ENCODE results near the gene DEPDC5.
"Not testable (repeated sequence)": the region's sequence is repeated elsewhere in the genome, so short reads cannot be mapped to it uniquely, and the experiment has no call there.

Gene DEPDC5

DNA sequence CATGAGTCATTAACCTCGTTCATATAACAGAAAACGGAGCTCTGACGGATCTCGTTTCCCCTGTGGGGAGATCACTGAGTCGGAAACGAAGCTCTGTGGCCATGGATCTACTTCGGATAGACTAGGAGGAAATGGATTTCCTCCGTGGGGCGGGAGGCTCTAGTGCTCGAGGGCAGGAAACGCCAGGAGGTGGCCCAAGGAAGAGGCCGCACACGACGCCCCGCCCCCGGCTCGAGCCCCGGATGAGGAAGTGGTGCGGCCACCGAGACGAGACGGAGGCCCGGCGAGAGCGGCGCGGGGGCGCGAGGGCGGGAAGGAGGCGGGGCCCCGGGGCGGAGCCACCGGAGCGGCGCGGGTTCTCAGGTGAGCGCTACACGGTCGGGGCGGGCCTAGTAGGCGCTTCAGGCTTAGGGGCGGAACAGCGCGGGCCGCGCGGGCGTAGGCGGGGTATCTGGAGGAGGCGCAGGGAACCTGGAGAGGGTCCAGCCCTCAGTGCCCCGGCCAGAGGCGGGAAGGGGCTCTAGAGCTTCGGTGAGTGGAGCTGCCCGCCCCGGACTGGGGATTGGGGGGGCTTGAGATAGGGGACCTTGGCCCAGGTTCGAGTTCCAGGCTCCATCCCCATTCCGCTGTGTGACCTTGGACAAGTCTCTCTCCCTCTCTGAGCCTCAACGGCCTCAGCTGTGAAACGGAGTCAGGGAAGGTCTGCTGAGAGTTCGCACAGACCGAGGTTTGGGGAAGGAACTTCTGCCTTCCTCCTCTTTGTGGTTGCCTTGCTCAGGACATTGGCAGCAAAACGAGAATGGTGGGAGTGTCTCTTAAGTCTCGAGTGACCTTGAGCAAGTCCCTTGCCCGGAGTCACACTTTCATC is at the start of gene DEPDC5:
TSS of gene DEPDC5 (plus strand) at position 386 of the 868 bp plus-strand sequence. CDS start 903 bp downstream, outside the sequence.
- peak; percentile 95 to 97 for DNase-seq (ENCODE audit: low read depth in 2 of 2)

DNA sequence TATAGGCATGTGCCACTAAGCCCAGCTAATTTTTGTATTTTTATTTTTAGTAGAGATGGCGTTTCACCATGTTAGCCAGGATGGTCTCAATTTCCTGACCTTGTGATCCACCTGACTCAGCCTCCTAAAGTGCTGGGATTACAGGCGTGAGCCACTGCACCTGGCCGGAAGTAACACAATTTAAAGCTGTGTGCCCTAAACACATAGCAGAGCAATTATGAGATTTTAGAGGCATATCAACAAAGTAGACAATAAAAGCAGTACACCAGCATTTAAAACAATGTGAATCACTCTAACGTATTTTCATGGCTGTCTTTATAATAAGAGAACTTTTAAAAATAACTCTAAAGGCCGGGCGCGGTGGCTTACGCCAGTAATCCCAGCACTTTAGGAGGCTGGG is 46.3 kb upstream of the DEPDC5 start:
- no peak for DNase-seq (ENCODE audit: low read depth in 2 of 2)

DNA sequence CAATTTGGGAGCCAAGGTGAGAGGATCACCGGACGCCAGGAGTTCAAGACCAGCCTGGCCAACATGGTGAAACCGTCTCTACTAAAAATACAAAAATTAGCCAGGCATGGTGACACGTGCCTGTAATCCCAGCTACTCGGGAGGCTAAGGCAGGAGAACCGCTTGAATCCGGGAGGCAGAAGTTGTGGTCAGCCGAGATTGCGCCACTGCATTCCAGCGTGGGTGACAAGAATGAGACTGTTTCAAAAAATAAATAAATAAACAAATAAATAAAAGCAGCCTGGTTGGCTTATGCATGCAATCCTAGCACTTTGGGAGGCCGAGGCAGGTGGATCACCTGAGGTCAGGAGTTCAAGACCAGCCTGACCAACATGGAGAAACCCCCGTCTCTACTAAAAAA is 42.6 kb upstream of the DEPDC5 start:
- DNase-seq (ENCODE audit: low read depth in 2 of 2), result not testable (repeated sequence)

DNA sequence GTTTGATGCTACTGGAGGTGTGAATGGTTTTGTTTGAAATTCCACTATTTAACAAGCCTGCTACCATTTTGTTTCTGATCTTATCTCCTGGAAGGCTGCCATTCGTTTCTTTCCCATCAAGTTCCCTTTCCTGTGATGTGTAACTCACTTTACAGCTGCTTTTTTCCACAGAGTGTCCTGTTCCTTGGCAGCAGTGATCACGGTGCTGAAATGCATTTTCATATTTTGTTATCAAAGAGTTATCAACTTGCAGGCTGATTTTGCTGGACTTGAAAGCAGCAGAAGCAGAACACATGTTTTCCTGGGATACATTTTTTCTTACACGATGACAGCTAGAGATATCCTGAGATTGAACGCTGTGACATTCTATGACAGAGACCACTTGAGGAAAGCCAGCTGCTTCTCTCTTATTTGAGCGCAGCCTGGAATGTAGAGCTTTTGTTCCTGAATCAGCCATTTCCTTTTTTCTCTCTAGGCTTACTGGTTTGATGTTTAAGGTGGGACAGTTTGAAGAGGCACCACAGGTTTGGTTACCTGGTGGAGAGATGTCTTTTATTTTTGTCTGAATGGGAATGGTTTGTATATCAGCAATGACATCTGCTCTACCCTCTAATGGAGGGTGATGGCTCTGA is 38.6 kb upstream of the DEPDC5 start:
- no peak for DNase-seq (ENCODE audit: low read depth in 2 of 2)

DNA sequence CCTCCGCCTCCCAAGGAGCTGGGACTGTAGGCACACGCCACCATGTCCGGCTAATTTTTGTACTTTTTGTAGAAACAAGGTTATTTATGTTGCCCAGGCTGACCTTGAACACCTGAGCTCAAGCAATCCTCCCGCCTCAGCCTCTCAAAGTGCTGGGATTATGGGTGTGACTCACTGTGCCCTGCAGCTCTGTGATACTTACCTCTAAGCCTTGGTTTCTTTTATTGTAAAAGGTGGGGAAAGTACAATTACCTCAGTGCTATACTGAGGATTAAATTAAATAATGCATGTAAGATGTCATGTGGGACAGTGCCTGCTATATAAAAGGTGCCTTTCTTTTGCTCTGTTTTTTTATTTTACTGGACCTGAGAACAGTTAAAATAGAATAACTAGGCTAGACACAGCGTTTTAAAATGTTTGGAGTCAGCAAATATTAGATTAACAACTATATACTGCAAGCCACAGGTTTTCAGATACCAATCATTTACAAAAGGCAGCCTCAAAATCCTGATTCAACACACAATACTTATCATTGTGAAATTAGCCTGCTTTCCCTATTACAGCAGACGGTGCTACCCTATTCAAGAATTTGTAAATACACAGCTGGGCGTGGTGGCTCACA is 33.9 kb upstream of the DEPDC5 start:
- no peak for DNase-seq (ENCODE audit: low read depth in 2 of 2)

DNA sequence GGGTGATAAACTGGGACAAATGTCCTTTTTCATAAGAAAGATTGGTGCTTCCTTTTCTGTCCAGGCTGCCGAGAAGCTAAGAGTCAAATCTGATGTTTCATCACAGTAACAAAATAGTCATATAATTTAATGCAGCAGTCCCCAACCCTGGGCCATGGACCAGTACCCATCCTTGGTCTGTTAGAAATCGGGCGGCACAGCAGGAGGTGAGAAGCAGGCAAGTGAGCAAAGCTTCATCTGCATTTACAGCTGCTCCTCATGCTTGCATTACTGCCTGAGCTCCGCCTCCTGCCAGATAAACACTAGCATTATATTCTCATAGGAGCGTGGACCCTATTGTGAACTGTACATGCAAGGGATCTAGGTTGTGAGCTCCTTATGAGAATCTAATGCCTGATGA is 30.1 kb upstream of the DEPDC5 start:
- no peak for DNase-seq (ENCODE audit: low read depth in 2 of 2)

DNA sequence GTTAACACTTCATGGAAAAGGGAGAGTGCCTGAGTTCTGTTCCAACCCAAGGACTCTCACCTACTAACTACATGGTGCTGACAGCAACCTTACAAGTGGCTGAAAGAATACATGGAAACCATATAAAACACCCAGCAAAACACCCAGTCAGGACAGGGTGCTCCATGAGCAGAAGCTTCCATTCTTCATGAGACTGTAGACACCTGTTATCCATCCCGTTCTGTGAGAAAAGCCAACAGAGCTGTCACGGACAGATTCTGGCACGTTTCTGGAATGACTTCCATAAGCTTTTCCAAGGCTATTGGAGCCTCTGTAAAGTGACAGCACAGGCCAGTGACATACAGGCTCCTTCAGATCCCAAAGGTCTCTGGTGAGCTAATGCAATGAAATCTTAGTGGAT is 27.1 kb upstream of the DEPDC5 start:
- no peak for DNase-seq (ENCODE audit: low read depth in 2 of 2)

DNA sequence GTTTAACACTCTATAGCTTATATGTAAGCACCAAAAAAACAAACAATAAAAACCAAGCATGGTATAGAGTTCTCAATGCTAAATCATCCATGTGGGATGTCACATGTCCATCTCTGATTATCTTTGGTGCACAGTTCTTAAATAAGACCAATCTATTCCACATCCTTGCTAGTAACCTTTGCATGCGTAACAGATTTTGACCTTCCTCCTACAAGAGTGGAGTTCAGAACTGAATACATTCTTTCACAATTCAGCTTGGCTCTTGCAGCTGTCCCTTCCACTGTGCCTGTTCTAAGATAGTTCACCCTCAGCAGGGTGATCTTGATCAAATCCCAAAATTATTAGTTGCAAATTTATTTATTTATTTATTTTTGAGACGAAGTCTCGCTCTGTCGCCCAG is 25.0 kb upstream of the DEPDC5 start:
- DNase-seq (ENCODE audit: low read depth in 2 of 2), result no peak

DNA sequence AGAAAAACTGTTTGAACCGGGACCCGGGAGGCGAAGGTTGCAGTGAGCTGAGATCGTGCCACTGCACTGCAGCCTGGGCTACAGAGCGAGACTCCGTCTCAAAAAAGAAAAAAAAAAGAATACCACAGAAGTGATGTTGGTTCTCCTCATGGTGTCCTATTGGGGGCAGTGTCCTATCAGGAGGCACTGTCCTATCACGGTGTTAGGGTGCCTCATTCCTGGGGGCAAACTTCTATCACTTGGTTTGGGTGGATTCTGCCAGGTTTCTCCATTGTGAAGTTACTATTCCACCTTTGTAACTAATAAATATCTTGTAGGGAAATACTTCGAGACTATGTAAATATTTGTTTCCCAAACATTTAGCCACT is 23.5 kb upstream of the DEPDC5 start:
- DNase-seq (ENCODE audit: low read depth in 2 of 2), result no peak

DNA sequence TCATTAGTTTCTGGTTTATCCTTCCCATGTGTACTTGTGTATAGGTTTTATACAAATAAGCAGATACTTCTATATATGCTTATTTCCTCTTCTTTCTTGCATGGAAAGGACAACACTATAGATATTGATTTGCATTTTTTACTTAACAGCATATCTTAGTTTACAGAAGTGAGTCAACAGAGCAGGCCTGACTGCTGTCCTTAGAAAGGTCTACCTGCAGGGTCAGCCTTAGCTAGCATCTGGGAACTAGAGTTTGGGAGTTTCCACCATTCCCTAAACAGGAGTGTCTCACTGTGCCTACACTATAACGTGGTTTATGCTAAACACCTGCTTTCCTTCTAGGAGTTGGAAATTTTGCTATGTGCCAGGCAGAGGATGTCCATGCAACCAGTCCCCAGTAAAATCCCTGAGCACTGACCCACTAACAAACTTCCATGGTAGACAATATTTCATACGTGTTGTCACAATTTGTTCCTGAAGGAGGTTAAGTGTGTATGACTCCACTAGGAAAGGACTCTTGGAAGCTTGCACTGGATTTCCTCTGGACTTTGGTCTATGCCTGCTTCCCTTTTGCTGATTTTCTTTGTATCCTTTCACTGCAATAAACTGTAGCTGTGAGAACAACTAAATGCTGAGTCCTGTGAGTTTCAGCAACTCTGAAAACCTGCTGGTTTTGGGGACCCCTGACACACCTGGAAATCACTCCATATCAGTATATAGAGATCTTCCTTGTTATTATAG is 21.6 kb upstream of the DEPDC5 start:
- DNase-seq (ENCODE audit: low read depth in 2 of 2), result no peak

DNA sequence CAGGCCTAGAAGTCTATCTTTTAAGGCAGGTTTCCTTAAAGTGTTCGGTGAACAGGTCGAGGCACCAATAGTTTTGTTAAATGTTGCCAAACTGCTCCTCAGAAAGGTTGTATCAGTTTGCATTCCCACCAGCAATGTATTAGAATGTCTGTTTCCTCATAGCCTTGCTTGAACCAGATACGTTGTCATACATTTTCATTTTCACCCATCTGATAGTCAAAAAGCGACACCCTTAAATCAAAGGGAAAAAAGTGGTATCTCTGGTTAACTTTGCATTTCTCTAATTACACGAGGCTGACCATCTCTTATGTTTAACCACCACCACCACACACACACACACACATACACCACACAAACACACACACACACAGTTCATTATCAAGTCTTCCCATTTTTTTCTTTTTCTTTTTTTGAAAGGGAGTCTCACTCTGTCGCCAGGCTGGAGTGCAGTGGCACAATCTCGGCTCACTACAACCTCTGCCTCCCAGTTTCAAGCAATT is 20.2 kb upstream of the DEPDC5 start:
- DNase-seq (ENCODE audit: low read depth in 2 of 2), result no peak

DNA sequence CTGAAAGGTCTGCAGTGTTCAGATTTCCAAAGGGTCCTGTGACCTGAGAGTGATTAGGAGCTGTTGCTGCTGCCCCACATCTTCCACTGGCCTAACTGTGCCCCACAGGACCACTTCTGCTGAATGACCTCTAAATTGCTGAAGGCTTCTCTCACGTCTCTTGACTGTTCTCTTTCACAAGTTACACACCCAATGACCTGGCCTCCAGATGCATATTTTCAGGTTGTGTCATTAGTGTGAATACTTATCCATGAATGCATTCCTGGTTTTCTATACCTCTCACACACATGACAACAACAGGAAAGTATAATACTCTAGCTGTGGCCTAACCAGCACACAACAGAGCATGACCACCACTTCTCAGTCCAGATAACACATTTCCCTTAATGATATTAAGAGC is 19.3 kb upstream of the DEPDC5 start:
- no peak for DNase-seq (ENCODE audit: low read depth in 2 of 2)

DNA sequence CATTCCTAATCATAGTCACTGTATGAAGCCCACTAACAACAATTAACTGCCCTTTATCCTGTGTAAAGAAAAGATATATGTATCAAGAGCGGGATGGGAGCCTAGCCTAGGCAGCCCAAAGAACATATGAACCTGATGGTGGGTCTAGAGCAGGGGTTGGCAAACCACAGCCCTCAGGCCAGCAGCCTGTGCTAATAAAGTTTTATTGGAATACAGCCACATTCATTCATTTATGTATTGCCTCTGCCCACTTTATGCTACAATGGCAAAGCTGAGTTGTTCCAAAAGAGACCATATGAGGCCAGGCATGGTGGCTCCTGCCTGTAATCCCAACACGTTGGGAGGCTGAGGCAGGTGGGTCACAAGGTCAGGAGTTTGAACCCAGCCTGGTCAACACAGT is 17.4 kb upstream of the DEPDC5 start:
- no peak for DNase-seq (ENCODE audit: low read depth in 2 of 2)

DNA sequence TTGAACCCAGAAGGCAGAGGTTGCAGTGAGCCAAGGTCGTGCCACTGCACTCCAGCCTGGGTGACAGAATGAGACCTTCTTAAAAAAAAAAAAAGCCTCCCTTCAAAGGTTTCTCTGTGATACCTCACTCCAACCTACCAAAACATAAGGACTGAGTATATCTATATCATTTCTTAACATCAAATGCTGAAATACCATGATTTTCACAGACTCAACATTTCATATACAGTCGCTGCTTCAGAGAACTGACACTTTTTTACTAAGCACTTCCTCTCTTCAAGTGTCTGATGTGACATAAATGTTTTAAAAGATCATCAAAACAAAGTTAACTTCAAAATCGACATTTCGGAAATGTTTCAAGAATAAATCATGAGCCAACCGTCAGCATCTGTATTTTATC is 15.9 kb upstream of the DEPDC5 start:
- DNase-seq (ENCODE audit: low read depth in 2 of 2), result no peak

DNA sequence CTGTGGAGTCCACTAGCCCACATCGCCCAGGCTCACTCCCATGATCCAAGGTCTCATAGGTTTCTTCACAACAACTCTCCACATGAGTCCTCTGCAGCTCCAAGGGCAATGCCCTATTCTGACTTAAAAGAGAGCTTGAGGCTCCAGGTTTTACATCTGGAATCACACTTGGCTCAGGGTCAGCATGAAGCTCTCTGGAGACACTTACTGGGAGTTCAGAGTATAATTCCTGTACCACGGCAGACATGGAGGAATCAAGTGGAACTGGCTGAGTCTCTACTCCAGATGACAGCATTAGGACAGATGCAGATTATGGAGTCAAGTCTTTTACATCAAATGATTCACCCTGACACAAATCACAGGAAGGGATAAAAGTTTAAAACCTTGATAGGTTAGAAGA is 15.3 kb upstream of the DEPDC5 start:
- DNase-seq (ENCODE audit: low read depth in 2 of 2), result no peak

DNA sequence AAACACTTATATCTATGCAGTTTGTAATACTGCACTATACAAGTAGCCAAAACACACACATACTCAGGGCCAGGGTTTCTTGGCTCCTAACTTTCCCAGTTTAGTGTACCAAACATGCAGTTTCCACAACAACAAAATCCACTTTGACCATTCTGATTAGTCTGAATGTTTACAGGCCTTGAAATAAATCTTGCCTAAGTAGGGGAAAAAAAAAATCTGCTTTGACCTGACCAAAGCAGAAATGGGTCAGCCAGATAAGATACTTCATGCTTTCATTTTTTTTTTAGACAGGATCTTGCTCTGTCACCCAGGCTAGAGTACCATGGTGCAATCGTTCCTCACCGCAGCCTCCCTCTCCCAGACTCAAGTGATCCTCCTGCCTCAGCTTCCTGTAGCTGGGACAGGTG is 14.0 kb upstream of the DEPDC5 start:
- DNase-seq (ENCODE audit: low read depth in 2 of 2), result no peak

DNA sequence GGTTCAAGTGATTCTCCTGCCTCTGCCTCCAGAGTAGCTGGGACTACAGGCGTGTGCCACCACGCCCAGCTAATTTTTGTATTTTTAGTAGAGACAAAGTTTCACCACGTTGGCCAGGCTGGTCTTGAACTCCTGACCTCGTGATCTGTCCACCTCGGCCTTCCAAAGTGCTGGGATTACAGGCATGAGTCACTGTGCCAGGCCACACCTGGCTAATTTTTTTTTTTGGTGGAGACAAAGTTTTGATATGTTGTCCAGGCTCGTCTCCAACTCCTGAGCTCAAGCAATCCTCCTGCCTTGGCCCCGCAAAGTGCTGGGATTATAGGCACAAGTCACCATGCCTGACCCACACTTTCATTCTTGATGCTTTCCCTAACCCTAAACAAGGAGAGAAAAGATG is 13.5 kb upstream of the DEPDC5 start:
- not testable (repeated sequence) for DNase-seq (ENCODE audit: low read depth in 2 of 2)

DNA sequence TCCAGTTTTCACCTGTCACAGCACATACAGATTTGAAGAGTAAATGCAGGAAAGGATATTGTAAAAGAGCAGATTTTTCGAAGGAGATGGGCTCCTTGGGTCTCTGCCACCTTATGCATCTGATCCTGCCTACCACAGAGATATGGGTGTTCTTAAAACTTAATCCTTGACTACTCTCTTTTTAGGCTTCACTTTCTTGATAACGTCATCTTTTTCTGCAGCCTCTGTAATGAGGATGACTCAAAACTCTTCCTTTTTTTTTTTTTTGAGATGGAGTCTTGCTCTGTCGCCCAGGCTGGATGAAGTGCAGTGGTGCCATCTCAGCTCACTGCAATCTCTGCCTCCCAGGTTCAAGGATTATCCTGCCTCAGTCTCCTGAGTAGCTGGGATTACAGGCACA is 11.7 kb upstream of the DEPDC5 start:
- DNase-seq (ENCODE audit: low read depth in 2 of 2), result no peak

DNA sequence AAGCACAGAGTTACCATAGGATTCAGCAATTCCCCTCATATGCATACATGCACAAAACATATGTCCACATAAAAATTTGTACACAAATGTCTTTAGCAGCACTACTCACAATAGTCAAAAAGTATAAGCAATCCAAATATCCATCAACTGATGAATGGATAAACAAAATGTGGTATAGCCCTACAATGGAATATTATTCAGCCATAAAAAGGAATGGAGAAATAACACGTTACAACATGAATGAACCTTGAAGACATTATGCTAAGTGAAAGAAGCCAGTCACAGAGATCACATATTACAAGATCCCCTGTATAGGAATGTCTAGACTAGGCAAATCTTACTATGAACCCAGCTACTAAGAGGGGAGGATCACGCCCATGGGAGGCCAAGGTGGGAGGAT is 11.1 kb upstream of the DEPDC5 start:
- no peak for DNase-seq (ENCODE audit: low read depth in 2 of 2)

DNA sequence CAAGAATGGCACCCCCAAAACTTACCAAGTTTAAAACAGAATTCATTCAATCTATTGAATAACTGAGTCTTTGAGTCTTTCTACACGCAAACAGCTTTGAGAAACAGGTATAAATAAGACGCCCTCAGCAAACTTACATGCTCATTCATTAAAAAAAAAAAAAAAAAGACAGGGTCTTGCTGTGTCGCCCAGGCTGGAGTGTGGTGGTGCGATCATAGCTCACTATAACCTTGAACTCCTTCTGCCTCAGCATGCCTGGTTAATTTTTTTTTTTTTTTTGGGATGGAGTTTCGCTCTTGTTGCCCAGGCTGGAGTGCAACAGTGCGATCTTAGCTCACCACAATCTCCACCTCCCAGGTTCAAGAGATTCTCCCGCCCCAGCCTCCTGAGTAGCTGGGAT is 9.9 kb upstream of the DEPDC5 start:
- no peak for DNase-seq (ENCODE audit: low read depth in 2 of 2)

DNA sequence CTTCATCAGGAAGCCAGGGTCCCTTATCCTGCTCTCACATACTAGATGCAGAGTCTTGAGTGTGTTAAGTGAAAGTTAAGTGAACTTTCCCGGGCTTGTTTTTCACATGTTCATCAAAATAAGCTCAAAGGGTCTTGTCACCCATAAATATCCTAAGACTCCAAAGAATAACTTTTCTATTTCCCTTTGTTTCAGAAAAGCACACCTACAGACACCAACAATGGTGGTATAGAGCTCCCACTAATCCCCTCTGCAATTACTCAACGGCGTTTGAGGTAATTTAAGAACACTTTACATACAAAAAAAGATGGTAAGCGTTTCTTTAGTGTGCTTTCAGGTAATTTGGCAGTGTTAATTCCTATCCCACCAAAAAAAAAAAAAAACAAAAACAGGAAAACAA is 6.4 kb upstream of the DEPDC5 start:
- no peak for DNase-seq (ENCODE audit: low read depth in 2 of 2)

DNA sequence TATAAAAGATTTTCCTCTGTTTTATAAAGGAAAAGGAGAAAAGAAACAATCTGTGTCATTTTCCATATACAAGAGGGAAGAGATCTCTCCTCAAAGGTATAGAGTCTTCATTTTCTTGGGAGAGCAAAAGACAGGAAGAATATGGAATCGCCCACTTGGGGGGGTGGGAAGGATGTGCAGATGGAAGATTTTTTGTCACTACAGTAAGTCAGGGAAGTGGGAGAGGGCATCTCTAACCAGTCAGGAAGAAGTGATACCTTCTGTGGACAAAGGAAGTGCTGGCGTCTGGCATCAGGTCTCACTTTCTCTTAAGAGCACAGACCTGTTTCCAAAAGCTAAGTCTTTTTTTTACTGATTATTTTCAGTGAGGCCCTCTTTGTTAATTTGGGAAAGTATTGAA is 5.3 kb upstream of the DEPDC5 start:
- DNase-seq (ENCODE audit: low read depth in 2 of 2), result no peak
